ENCODE data around the gene SEMA3F. TPM values are rescaled to one million over a fixed set of nuclear protein-coding genes. Genes with fewer than 3 reads are reported as not detected.

SEMA3F gene
- total and polyA plus RNA-seq, 10 of the 15 experiments (the other 5 are each of a cell fraction or from before 2014, with no cell fraction given): 0.08 to 0.28 (median 0.12) TPM; not detected in 6

- H3K4me2 ChIP-seq (ENCODE audit: control insufficient read depth, insufficient read depth): no peak overlapping the region
- H4K20me1 ChIP-seq (ENCODE audit: control insufficient read depth, insufficient read depth): no peaks in the 10 kb centered on the region
- in situ Hi-C loops (cut with MboI): no loop called here
- TF ChIP-seq ZBED1 (IDR thresholded peaks at IDR 0.05; ENCODE audit: borderline replicate concordance) (no peak), ESRRA (IDR thresholded peaks at IDR 0.05; ENCODE audit: low read length) (no peak), ZNF384 (IDR thresholded peaks at IDR 0.05; ENCODE audit: borderline replicate concordance, low read depth, low read length) (no peak), TBL1XR1 (IDR thresholded peaks at IDR 0.05; ENCODE audit: low read depth, low read length) (no peak), RUNX3 (IDR thresholded peaks at IDR 0.05; ENCODE audit: low read length) (no peak), CHD2 (IDR thresholded peaks at IDR 0.05; ENCODE audit: borderline replicate concordance, low read depth, low read length) (no peak), TCF12 (IDR thresholded peaks at IDR 0.05; ENCODE audit: low read depth, low read length) (no peak), KAT2A (conservative IDR thresholded peaks at IDR 0.05; ENCODE audit: control insufficient read depth, low read depth, low read length) (no peak), IKZF1 (conservative IDR thresholded peaks at IDR 0.05) (no peak), NFYA (IDR thresholded peaks at IDR 0.05; ENCODE audit: borderline replicate concordance, low read depth, low read length) (no peak), ZNF622 (IDR thresholded peaks at IDR 0.05) (no peak), RAD21 (IDR thresholded peaks at IDR 0.05; ENCODE audit: insufficient read depth, low read depth, low read length) (no peak), POLR2A (IDR thresholded peaks at IDR 0.05; ENCODE audit: low read depth, low read length) (no peak), ZBTB11 (CRISPR knock-in tag; IDR thresholded peaks at IDR 0.05) (no peak), TCF3 (IDR thresholded peaks at IDR 0.05; ENCODE audit: borderline replicate concordance, insufficient read depth, low read depth, low read length) (no peak), SIN3A (IDR thresholded peaks at IDR 0.05; ENCODE audit: low read depth, low read length) (no peak), PML (IDR thresholded peaks at IDR 0.05; ENCODE audit: low read length) (no peak)
- TF ChIP-seq, protein P1, sequence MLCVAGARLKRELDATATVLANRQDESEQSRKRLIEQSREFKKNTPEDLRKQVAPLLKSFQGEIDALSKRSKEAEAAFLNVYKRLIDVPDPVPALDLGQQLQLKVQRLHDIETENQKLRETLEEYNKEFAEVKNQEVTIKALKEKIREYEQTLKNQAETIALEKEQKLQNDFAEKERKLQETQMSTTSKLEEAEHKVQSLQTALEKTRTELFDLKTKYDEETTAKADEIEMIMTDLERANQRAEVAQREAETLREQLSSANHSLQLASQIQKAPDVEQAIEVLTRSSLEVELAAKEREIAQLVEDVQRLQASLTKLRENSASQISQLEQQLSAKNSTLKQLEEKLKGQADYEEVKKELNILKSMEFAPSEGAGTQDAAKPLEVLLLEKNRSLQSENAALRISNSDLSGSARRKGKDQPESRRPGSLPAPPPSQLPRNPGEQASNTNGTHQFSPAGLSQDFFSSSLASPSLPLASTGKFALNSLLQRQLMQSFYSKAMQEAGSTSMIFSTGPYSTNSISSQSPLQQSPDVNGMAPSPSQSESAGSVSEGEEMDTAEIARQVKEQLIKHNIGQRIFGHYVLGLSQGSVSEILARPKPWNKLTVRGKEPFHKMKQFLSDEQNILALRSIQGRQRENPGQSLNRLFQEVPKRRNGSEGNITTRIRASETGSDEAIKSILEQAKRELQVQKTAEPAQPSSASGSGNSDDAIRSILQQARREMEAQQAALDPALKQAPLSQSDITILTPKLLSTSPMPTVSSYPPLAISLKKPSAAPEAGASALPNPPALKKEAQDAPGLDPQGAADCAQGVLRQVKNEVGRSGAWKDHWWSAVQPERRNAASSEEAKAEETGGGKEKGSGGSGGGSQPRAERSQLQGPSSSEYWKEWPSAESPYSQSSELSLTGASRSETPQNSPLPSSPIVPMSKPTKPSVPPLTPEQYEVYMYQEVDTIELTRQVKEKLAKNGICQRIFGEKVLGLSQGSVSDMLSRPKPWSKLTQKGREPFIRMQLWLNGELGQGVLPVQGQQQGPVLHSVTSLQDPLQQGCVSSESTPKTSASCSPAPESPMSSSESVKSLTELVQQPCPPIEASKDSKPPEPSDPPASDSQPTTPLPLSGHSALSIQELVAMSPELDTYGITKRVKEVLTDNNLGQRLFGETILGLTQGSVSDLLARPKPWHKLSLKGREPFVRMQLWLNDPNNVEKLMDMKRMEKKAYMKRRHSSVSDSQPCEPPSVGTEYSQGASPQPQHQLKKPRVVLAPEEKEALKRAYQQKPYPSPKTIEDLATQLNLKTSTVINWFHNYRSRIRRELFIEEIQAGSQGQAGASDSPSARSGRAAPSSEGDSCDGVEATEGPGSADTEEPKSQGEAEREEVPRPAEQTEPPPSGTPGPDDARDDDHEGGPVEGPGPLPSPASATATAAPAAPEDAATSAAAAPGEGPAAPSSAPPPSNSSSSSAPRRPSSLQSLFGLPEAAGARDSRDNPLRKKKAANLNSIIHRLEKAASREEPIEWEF (IDR thresholded peaks at IDR 0.05; ENCODE audit: insufficient replicate concordance, low read depth, low read length): no peak
- BruUV-seq (replicated peaks): no TSS peak
- intact Hi-C loops (cut with micrococcal nuclease; ENCODE audit: unreplicated experiment): no loop called here
- CTCF ChIA-PET: no interaction called here
- no peaks in the 10 kb centered on the region for H3K79me2 ChIP-seq (ENCODE audit: control insufficient read depth, insufficient read depth, low read length)
- 49% methylated on average over 17 of the region's 17 CpGs for WGBS (ENCODE audit: insufficient coverage, insufficient replicate concordance, low lambda C conversion rate, missing lambda C conversion rate)
- ATAC-seq: no peak
- POLR2A ChIA-PET: no interaction called here
- FAIRE-seq: no peak
- DNase-seq (ENCODE audit: low read depth, low spot score): no peak
- no peaks in the 10 kb centered on the region for H3K36me3 ChIP-seq (ENCODE audit: control insufficient read depth in 2 of 2, insufficient read depth in 2 of 2, low read length in 1 of 2)
- H2AFZ ChIP-seq (ENCODE audit: control insufficient read depth, low read depth, low read length): no peak overlapping the region
- no peak overlapping the region for H3K4me3 ChIP-seq
- no peak overlapping the region for H3K27ac ChIP-seq (ENCODE audit: control insufficient read depth, insufficient read depth)
- H3K4me1 ChIP-seq (ENCODE audit: control insufficient read depth, insufficient read depth, low read length): no peaks in the 10 kb centered on the region
- peaks cover 14 to 19% of the 10 kb centered on the region in 2 experiments for H3K27me3 ChIP-seq (replicated peaks in 1 of 2; ENCODE audit: control insufficient read depth in 2 of 2, insufficient read depth in 2 of 2, low read length in 1 of 2)
- H3K9ac ChIP-seq (ENCODE audit: control insufficient read depth, insufficient read depth, low read length): no peak overlapping the region
- SMC1A ChIA-PET (ENCODE audit: uncharacterized antibody, unreplicated experiment): no interaction called here
- no peaks in the 10 kb centered on the region for H3K9me3 ChIP-seq (replicated peaks; ENCODE audit: control insufficient read depth, insufficient read depth, low read length)
- RAD21 ChIA-PET (ENCODE audit: unreplicated experiment): no interaction called here
Measured at GRCh38 chr3:50207359-50208042, 52.4 kb downstream of the SEMA3F start.
